Keratinocyte (primary cell): ENCODE data around the gene ANKRD2.

ENCODE experiments used
- CTCF ChIP-seq, 3 experiments: IDR thresholded peaks in 1 of 3; conservative IDR thresholded peaks in 1 of 3; optimal IDR thresholded peaks in 1 of 3; 2 replicates in 2 of 3; 3 replicates in 1 of 3; pipeline versions ENCODE3 to v1.5.1; 2011; ENCODE audit warnings: low read length in 3 of 3, mild to moderate bottlenecking in 3 of 3, moderate library complexity in 2 of 3, control low read depth in 1 of 3, inconsistent platforms in 1 of 3; ENCODE audit not compliant: insufficient read depth in 2 of 3; ENCODE audit errors: extremely low read depth in 1 of 3
- EZH2 ChIP-seq: IDR thresholded peaks from one replicate; pipeline ENCODE4 v1.6.1; 2012; ENCODE audit warnings: inconsistent platforms, mild to moderate bottlenecking, low read length, moderate library complexity

- TF ChIP-seq CTCF (optimal IDR thresholded peaks at IDR 0.05 in 1 of 3, IDR thresholded peaks at IDR 0.05 in 1 of 3, conservative IDR thresholded peaks at IDR 0.05 in 1 of 3; ENCODE audit: extremely low read depth in 1 of 3, insufficient read depth in 2 of 3, low read length in 3 of 3): no peak
- no peak for TF ChIP-seq EZH2
Observed at GRCh38 chr10:97631098-97631497, 58.5 kb downstream of the ANKRD2 start.
